Measurements from ENCODE around the gene OR10Z1. TPM values are rescaled to one million over a fixed set of nuclear protein-coding genes. Genes with fewer than 3 reads are reported as not detected.

The OR10Z1 gene, protein sequence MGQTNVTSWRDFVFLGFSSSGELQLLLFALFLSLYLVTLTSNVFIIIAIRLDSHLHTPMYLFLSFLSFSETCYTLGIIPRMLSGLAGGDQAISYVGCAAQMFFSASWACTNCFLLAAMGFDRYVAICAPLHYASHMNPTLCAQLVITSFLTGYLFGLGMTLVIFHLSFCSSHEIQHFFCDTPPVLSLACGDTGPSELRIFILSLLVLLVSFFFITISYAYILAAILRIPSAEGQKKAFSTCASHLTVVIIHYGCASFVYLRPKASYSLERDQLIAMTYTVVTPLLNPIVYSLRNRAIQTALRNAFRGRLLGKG
- total RNA-seq: not detected in 2 replicates
- long read RNA-seq: 0 reads

DNA sequence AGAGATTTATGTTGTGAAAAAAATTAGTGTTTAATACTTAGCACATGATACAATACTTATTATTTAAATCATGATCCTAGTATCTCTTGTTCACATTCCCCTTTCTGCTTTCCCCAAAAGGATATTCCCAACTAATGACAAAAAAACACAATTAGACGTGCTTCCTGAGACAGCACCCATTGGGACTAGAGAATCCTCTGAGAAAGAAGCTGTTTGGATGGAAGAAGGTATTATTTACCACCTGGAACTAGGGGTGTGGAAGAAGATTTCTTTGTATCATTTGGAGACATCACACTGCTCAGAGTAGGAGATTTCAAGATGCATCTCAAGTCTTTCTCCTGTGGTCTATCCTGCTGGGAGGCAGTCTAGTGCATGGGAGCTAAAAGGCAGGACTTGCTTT is at the start of gene OR10Z1:
Gene OR10Z1 (plus strand): TSS at position 301 of the 400 bp plus-strand sequence. CDS start 1,171 bp downstream, outside the sequence.
- H3K27ac Mint-ChIP-seq (ENCODE audit: unreplicated experiment): no peak within 1 kb of the TSS
- H3K27me3 Mint-ChIP-seq (ENCODE audit: low read depth): peaks cover 21% of the 10 kb centered on the region
- H3K36me3 Mint-ChIP-seq (ENCODE audit: low read depth): no peaks in the 10 kb centered on the region
- no peaks in the 10 kb centered on the region for H3K9me3 Mint-ChIP-seq
- DNase-seq (ENCODE audit: low read depth, low spot score): no peak
- TF ChIP-seq, protein P1, sequence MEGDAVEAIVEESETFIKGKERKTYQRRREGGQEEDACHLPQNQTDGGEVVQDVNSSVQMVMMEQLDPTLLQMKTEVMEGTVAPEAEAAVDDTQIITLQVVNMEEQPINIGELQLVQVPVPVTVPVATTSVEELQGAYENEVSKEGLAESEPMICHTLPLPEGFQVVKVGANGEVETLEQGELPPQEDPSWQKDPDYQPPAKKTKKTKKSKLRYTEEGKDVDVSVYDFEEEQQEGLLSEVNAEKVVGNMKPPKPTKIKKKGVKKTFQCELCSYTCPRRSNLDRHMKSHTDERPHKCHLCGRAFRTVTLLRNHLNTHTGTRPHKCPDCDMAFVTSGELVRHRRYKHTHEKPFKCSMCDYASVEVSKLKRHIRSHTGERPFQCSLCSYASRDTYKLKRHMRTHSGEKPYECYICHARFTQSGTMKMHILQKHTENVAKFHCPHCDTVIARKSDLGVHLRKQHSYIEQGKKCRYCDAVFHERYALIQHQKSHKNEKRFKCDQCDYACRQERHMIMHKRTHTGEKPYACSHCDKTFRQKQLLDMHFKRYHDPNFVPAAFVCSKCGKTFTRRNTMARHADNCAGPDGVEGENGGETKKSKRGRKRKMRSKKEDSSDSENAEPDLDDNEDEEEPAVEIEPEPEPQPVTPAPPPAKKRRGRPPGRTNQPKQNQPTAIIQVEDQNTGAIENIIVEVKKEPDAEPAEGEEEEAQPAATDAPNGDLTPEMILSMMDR (conservative IDR thresholded peaks at IDR 0.05): no peak
- H3K4me3 Mint-ChIP-seq: no peak within 1 kb of the TSS
- no peaks in the 10 kb centered on the region for H3K4me1 Mint-ChIP-seq

DNA sequence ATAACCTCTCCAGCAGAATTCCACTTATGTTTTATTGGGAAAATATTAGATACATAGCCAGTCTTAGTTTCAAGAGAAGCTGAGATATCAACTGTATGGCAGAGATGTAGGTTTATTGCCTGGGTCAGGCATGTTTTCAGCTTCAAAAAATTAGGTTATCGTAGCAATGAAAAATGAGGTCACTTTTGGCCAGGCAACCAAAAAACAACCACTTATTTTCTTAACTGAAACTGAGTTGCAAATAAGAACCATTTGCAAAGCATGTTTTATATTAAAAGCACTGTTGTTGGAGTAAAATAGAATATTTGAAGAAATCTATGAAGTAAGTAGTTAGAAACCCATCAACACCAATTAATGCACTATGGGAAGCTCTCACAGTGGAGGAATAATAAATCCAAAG is 45.4 kb upstream of the OR10Z1 start:
- TF ChIP-seq, protein P1 (conservative IDR thresholded peaks at IDR 0.05): no peak
- peaks cover 13% of the 10 kb centered on the region for H3K27me3 Mint-ChIP-seq (ENCODE audit: low read depth)
- DNase-seq (ENCODE audit: low read depth, low spot score): no peak
- H3K9me3 Mint-ChIP-seq: no peaks in the 10 kb centered on the region
- no peaks in the 10 kb centered on the region for H3K4me1 Mint-ChIP-seq
- no peak overlapping the region for H3K4me3 Mint-ChIP-seq
- H3K36me3 Mint-ChIP-seq (ENCODE audit: low read depth): no peaks in the 10 kb centered on the region
- H3K27ac Mint-ChIP-seq (ENCODE audit: unreplicated experiment): no peak overlapping the region

DNA sequence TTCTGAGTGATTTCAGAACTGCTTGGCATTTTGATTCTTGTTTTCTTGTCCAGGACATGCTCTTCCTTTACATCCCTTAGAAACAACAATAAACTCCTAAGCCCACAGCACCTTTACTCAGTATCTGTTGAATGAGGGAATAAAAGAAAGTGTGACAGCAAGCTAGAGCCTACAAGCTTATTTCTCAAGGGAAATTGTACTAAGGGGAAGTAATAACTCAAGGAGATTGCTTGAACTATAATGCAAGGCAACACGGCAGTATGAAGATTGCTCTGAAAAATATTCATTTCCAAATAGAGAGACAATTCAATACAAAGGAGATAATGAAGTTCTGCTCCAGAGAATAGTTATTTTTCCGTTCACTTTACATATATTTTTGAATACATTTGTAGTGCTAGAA is 41.2 kb upstream of the OR10Z1 start:
- no peak overlapping the region for H3K4me3 Mint-ChIP-seq
- H3K27ac Mint-ChIP-seq (ENCODE audit: unreplicated experiment): no peak overlapping the region
- H3K9me3 Mint-ChIP-seq: peaks cover 3% of the 10 kb centered on the region
- TF ChIP-seq, protein P1 (conservative IDR thresholded peaks at IDR 0.05): no peak
- H3K36me3 Mint-ChIP-seq (ENCODE audit: low read depth): no peaks in the 10 kb centered on the region
- no peak for DNase-seq (ENCODE audit: low read depth, low spot score)
- H3K4me1 Mint-ChIP-seq: no peaks in the 10 kb centered on the region
- H3K27me3 Mint-ChIP-seq (ENCODE audit: low read depth): peaks cover 28% of the 10 kb centered on the region

DNA sequence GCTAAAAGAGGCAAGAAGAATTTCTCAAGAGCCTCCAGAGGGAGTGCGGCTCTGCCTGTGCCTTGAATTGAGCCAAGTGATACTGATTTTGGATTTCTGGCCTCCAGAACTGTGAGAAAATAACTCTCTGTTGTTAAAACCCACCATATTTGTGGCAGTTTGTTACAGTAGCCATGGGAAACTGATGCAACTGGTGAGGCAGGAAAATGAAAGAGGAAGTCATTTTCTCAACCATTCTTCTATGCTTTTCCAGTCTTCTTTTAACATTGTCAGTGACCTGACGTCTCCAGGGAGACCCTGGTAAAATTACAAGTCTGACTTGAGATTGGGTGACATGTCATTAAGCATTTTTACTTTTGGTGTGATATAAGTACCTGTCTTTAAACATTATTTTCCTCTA is 40.5 kb upstream of the OR10Z1 start:
- Mint-ChIP-seq H3K4me3 (no peak overlapping the region), H3K36me3 (ENCODE audit: low read depth) (no peaks in the 10 kb centered on the region), H3K27me3 (ENCODE audit: low read depth) (peaks cover 32% of the 10 kb centered on the region), H3K4me1 (no peaks in the 10 kb centered on the region), H3K9me3 (peaks cover 3% of the 10 kb centered on the region), H3K27ac (ENCODE audit: unreplicated experiment) (no peak overlapping the region)
- no peak for DNase-seq (ENCODE audit: low read depth, low spot score)
- TF ChIP-seq, protein P1 (conservative IDR thresholded peaks at IDR 0.05): no peak

DNA sequence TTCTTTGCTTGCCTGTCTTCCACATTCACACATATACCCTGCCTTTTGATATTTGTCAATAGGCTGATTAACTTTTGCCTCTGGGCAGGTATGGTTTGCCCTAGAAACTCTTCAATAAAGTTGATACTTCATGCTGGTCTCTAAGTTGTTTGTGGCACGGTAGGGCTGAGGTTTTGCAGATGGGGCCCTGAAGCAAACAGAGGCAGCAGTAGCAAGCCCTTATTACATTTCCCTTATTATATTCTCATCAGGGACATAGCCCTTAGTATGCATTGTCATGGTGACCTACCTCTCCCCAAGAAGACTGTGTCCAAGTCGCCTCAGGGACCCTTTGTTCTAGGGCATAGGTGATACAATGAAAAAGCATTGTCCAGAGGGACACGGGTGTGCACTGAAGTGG is 34.6 kb upstream of the OR10Z1 start, which contains the start of gene OR6P1:
Gene OR6P1 (minus strand): TSS at position 101 of the 400 bp plus-strand sequence. CDS start 6,976 bp downstream, outside the sequence.
- Mint-ChIP-seq H3K4me1 (no peaks in the 10 kb centered on the region), H3K4me3 (no peak within 1 kb of the TSS), H3K27me3 (ENCODE audit: low read depth) (peaks cover 54% of the 10 kb centered on the region), H3K9me3 (peaks cover 3% of the 10 kb centered on the region), H3K27ac (ENCODE audit: unreplicated experiment) (no peak within 1 kb of the TSS), H3K36me3 (ENCODE audit: low read depth) (no peaks in the 10 kb centered on the region)
- no peak for DNase-seq (ENCODE audit: low read depth, low spot score)
- TF ChIP-seq, protein P1 (conservative IDR thresholded peaks at IDR 0.05): no peak
